Peyer's patch (tissue), 4 donors: ENCODE data around the gene AGXT2. TPM values are rescaled to one million over a fixed set of nuclear protein-coding genes. Genes with fewer than 3 reads are reported as not detected.

Source experiments
- DNase-seq, 3 donors: peaks; one replicate each; pipeline ENCODE4 v3.0.0-alpha.2; 2017 to 2019
- H3K27ac ChIP-seq, 4 donors: fragments of 200-600 bp; sonication (generic); one replicate each; pipeline ENCODE4 v1.5.1; 2016 to 2019
- H3K27me3 ChIP-seq, 2 donors: fragments of 200-600 bp; sonication (generic); one replicate each; pipeline ENCODE4 v1.5.1; 2019
- H3K36me3 ChIP-seq, 3 donors: fragments of 200-600 bp; sonication (generic); one replicate each; pipeline ENCODE4 v1.5.1; 2016 to 2019
- H3K4me1 ChIP-seq, 4 donors: fragments of 200-600 bp; sonication (generic); one replicate each; pipeline ENCODE4 v1.5.1; 2016 to 2019
- H3K4me3 ChIP-seq, 4 donors: fragments of 200-600 bp; sonication (generic); 1 replicate in 3 of 4; 2 replicates in 1 of 4; pipeline ENCODE4 v1.5.1; 2016 to 2019; ENCODE audit warnings: mild to moderate bottlenecking in 1 of 4
- H3K9me3 ChIP-seq, 4 donors: fragments of 200-600 bp; sonication (generic); one replicate each; pipeline ENCODE4 v1.5.1; 2016 to 2019; ENCODE audit warnings: mild to moderate bottlenecking in 1 of 4
- POLR2A ChIP-seq, 2 donors: fragments of 450-650 bp; IDR thresholded peaks; one replicate each; pipeline ENCODE4 v1.5.1; 2017; ENCODE audit warnings: antibody characterized with exemption in 2 of 2, mild to moderate bottlenecking in 2 of 2, moderate library complexity in 2 of 2
- total RNA-seq, 4 donors: library from RNA; depleted of rRNA; stranded (reverse); fragments of >200 nt; gene quantifications; one replicate each; pipeline ENCODE4 v1.1.0, GENCODE V29; 2016
- TF ChIP-seq, protein P1 (sequence below), 6 experiments: fragments of 450-650 bp in 4 of 6; fragments of 200-600 bp in 2 of 6; sonication (generic) in 1 of 6; IDR thresholded peaks; one replicate each; pipeline ENCODE4 v1.5.1; 2017 to 2019; ENCODE audit warnings: antibody characterized with exemption in 6 of 6, mild to moderate bottlenecking in 3 of 6, moderate library complexity in 1 of 6

Gene AGXT2
- total RNA-seq, 4 donors from 2014 or later: 4.8 to 11.2 (median 5.5) TPM; not detected in 1

DNA sequence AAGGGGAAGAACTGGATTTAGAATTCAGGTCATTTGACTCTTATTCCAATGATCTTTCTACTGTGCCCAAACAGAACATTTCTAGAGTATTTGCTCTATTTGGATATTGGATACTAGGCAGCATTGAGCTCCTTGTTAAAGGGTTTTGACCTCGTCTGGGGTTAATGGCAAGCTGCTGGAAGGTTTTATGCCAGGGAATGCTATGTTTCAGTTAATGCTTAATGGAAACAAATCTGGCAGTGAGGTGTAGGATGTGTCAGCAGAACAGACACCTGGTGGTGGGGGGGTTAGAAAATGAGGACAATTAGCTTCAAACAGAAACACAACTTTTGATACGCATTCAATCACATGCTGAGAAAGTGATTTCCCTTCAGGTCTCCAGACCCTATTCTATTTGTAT, 51.5 kb downstream of the AGXT2 start:
- Histone ChIP-seq H3K36me3 (no peaks in the 10 kb centered on the region), H3K27me3 (no peaks in the 10 kb centered on the region), H3K9me3 (no peaks in the 10 kb centered on the region), H3K4me1 (no peaks in the 10 kb centered on the region), H3K4me3 (no peak overlapping the region), H3K27ac (no peak overlapping the region)
- no peak for DNase-seq
- TF ChIP-seq, protein P1, sequence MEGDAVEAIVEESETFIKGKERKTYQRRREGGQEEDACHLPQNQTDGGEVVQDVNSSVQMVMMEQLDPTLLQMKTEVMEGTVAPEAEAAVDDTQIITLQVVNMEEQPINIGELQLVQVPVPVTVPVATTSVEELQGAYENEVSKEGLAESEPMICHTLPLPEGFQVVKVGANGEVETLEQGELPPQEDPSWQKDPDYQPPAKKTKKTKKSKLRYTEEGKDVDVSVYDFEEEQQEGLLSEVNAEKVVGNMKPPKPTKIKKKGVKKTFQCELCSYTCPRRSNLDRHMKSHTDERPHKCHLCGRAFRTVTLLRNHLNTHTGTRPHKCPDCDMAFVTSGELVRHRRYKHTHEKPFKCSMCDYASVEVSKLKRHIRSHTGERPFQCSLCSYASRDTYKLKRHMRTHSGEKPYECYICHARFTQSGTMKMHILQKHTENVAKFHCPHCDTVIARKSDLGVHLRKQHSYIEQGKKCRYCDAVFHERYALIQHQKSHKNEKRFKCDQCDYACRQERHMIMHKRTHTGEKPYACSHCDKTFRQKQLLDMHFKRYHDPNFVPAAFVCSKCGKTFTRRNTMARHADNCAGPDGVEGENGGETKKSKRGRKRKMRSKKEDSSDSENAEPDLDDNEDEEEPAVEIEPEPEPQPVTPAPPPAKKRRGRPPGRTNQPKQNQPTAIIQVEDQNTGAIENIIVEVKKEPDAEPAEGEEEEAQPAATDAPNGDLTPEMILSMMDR (IDR thresholded peaks at IDR 0.05): no peak
- TF ChIP-seq POLR2A (IDR thresholded peaks at IDR 0.05): no peak

DNA sequence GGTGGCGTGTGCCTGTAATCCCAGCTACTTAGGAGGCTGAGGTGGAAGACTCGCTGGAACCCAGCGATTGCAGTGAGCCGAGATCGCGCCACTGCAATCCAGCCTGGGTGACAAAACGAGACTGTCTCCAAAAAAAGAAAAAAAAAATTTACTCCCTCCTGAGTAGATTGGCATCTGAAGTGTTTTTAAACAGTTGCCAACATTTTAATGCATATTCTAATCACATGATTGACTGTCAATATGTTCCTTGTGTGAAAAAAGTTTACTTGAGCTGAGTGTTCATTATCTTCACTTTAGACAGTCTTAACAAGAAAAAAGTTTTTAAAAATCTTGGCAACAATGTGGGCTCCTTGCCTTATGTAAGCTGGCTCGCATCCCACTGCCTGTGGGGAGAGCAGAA, 53.8 kb downstream of the AGXT2 start:
- H3K27me3 ChIP-seq: no peaks in the 10 kb centered on the region
- H3K27ac ChIP-seq: no peak overlapping the region
- H3K4me1 ChIP-seq: no peaks in the 10 kb centered on the region
- no peaks in the 10 kb centered on the region for H3K9me3 ChIP-seq
- TF ChIP-seq, protein P1 (IDR thresholded peaks at IDR 0.05): no peak
- no peak for TF ChIP-seq POLR2A (IDR thresholded peaks at IDR 0.05)
- H3K4me3 ChIP-seq: no peak overlapping the region
- H3K36me3 ChIP-seq: no peaks in the 10 kb centered on the region
- no peak for DNase-seq

DNA sequence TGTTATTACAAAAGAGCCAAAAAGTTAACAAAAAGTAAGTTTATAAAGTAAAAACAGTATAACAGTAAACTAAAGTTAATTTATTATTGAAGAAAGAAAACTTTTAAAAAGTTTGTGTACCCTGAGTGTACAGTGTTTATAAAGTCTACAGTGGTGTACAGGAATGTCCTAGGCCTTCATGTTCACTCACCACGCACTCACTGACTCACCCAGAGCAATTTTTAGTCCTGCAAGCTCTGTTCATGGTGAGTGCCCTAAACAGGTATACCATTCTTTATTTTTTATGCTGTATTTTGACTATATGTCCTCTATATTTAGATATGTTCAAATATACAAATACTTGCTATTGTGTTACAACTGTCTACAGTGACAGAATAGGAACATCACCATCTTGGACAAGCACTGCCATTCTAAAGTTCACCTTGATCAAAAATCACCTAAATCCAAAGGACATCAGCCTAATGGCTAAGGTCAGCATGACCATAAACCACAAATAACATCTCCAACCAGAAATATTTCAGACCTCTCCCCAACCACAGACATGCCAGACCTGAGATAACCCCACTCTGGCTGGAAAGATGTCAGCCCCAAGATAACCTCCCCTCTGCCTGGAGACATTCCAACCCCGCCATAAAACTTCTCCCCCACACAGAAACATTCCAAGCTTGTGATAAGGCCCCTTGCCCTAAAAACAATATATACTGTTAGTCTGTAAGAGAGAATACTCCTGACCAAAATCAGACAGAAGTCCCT, 56.1 kb downstream of the AGXT2 start:
- DNase-seq: no peak
- H3K27ac ChIP-seq: no peak overlapping the region
- H3K36me3 ChIP-seq: no peaks in the 10 kb centered on the region
- no peak for TF ChIP-seq POLR2A (IDR thresholded peaks at IDR 0.05)
- TF ChIP-seq, protein P1 (IDR thresholded peaks at IDR 0.05): no peak
- no peak overlapping the region for H3K4me3 ChIP-seq
- H3K4me1 ChIP-seq: no peaks in the 10 kb centered on the region
- H3K27me3 ChIP-seq: no peaks in the 10 kb centered on the region
- H3K9me3 ChIP-seq: peaks cover 0 to 6% (median 2%) of the 10 kb centered on the region in 4 donors

DNA sequence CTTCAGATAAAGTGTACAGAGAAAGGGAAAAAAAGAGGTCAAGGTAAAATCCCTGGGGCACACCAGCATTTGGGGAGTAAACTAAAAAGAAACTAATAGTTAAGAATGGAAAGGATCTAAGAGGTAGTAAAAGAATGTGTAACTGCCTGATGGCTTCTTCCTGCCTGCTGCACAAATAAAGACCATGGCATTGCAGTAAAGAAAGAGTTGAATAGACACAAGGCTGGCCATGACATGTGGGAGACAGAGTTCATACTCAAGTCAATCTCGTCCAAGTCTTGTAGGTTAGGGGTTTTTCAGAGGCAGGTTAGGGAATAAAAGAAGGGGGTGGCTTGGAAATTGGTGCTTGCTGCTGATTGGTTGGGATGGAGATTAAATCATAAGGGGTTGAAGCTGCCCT, 60.8 kb downstream of the AGXT2 start:
- H3K27me3 ChIP-seq: no peaks in the 10 kb centered on the region
- no peak for DNase-seq
- H3K36me3 ChIP-seq: no peaks in the 10 kb centered on the region
- TF ChIP-seq POLR2A (IDR thresholded peaks at IDR 0.05): no peak
- TF ChIP-seq, protein P1 (IDR thresholded peaks at IDR 0.05): no peak
- H3K4me1 ChIP-seq: no peaks in the 10 kb centered on the region
- H3K9me3 ChIP-seq: peaks cover 0 to 13% (median 3%) of the 10 kb centered on the region in 4 donors
- H3K4me3 ChIP-seq: no peak overlapping the region
- H3K27ac ChIP-seq: no peak overlapping the region

DNA sequence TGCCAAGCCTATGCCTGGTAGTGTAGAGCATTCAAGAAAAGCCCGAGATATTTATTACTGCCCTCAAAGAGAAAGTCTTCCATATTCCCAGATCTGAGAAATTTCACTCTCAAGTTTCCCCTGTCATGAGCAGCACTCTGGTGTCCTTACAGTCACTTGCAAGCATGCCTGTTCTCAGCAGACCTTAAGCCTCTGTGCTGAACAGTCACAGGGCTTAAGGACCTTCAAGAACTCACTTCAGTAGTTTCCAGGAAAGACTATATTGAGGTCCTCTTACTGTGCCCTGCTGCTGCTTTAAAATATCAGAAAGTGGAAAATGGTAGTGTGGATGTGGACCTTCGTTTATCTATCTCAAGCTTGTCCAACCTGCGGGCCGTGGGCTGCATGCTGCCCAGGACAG, 64.9 kb downstream of the AGXT2 start:
- no peak overlapping the region for H3K4me3 ChIP-seq
- no peak for TF ChIP-seq POLR2A (IDR thresholded peaks at IDR 0.05)
- TF ChIP-seq, protein P1 (IDR thresholded peaks at IDR 0.05): no peak
- H3K27me3 ChIP-seq: no peaks in the 10 kb centered on the region
- H3K4me1 ChIP-seq: no peaks in the 10 kb centered on the region
- no peak for DNase-seq
- no peaks in the 10 kb centered on the region for H3K36me3 ChIP-seq
- no peak overlapping the region for H3K27ac ChIP-seq
- peaks cover 0 to 13% (median 3%) of the 10 kb centered on the region in 4 donors for H3K9me3 ChIP-seq
